Stimulated activated CD8-positive, alpha-beta memory T cell treated with anti-CD3 and anti-CD28 coated beads, Interleukin-7, amount 100 ng/mL, for 4 hours (primary cell): ENCODE measurements around the gene POU3F1.

Experiments
- DNase-seq, 2 donors: peaks; one replicate each; pipeline ENCODE4 v3.0.0-alpha.2; 2020; ENCODE audit warnings: low read depth in 2 of 2

POU3F1 gene

DNA sequence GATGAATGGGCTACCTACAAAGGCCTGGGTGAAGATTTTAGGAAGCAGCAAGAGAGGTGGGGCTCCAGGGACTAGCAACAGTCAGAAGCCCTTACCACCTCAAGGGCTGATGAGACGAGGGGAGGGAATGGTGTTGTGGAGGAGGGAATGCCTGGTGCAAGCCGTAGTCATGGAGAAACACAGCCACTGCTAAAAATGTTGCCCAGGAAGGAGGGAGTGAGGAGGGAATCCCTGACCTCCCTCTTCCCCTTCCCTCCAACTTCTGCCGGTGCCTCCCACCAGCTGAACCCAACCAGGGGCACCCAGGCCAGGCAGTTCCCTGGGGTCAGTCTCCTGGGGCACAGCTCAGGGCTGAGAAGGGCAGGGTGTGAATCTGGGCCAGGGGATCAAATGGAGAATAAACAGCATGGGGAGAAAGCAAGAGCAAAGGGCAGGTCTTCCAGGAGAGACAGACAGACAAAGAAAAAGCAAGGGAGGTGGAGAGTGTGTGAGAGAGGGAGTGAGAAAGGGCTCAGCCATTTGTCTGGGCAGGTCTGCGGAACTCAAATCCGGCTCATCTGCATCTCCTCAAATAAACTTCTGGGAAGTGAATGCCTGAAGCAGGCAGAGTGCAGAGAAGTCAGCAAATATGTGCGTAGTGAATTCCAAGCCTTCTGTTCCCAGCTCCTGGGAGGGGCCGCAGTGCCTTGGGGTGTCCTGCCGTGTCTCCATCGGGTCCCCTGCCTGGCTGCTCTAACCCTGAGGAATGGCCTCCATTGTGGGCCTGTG is 27.1 kb upstream of the POU3F1 start:
- DNase-seq = no peak

DNA sequence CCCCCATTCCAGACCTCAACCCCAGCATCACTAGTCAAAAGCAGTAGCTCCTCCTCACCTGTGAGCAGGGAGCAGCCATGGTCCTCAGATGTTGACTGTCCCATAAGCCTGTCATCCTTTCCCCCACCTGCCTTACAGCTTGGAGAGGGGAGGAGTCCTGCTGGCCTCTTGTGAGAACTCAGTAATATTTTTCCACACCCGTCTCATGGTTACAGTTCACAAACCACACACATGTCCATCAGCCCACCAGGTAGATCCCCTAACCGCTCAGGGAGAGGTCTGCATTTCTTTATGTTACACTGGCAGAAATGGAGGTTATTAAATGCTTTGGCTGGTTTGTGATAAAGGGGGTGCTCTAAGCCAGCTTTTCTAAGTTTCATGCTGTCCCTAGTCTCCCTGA is 26.3 kb upstream of the POU3F1 start:
- DNase-seq = no peak

DNA sequence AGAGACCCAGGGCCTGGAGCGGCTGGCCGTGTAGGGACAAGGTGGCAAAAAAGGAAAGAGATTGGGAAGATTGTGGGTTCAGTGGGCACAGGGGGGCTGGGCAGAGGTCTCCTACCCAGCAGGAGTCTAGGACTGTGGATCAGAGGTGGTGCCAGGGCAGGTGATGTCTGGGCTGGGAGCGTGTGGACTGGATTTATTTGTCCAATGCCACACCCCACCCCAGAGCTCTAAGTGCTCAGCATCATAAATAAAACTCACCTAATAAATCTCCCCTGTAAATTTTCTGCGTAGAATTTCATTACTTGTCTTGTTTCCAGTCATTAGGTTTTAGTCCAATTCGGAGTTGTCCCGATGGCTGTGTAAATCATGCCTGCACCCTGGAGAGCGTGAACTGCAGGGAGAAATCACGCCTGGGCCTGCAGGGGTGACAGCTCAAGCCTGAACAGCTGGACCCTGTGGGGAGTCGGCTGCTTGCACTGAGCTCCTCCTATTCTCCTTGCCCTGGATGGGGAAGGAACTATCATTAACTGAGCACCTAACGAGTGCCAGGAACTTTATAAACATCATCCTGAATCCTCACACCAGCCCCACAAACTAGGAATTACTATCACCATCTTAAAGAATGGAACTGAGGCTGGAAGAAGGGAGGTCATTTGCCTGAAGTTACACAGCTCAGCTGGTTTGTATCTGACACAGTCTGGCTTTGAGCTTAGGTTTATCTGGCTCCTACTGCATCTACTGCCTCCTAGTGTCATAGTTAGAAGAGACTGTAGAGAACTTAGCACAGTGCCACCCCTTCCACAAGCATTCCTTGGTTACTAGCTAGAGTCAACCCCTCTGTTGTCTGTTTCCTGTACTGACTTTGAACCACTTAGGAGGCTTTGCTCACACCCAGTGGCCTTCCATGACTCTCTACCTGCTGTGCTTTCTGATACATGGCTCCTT is 25.0 kb upstream of the POU3F1 start:
- DNase-seq = no peak

GRCh38 chr1:38068980-38069340 is 22.4 kb upstream of the POU3F1 start:
- DNase-seq = no peak

DNA sequence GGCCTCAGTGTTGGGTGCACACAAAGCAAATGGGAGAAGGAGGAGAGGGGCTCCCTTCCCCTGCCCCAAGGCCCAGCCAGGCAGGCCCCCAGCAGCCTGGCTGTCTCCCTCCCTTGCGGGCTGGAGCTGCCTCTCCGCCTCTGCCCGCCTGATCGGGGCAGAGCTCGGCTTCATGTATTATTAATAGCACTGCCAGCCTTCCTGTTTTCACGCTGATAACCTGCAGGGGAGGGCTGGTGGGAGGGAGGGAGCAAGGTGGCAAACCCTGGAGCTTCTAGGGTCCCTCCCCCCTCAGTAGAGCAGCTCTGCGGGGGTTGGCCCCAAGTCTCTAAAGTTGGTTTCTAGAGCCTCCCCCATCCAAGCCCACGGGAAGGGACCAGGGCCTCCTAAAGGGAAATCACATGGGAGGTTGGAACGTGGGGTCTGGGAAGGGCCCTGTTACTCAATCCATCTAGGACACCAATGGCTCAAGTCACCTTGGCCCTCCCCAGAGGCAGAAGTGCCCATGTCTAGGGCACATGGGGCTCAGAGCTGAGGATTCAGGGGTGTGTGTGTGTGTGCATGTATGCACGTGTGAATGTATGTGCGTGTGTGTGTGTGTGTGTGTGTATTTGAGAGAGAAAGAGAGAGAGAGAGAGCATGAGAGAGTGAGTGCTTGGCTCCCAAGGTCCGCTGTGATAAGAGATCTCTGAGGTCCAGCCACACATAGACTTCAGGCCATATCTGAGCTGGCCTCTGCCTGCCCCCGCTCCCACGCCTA is 21.8 kb upstream of the POU3F1 start:
- DNase-seq = no peak

- no peak for DNase-seq
Measured at GRCh38 chr1:38064197-38064903, 17.8 kb upstream of the POU3F1 start.

DNA sequence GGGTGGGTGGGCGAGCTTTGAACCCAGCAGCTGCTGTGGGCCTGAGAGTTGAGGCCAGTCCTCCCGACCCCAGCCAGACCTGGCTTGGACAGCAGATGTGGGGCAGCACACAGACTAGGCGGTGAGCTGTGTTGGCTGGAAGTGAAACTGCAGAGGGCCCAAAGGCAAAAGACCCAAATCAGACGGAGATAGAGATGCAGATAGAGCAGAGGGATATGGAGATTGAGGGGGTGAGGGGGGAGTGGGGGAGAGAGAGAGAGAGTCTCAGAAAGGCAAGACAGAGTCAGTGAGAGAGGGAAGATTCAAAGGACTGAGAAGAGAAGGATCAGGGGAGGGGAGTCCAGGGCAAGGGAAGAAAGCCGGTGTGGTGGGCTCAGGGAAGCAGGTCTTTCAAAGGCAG is 17.0 kb upstream of the POU3F1 start:
- no peak for DNase-seq

DNA sequence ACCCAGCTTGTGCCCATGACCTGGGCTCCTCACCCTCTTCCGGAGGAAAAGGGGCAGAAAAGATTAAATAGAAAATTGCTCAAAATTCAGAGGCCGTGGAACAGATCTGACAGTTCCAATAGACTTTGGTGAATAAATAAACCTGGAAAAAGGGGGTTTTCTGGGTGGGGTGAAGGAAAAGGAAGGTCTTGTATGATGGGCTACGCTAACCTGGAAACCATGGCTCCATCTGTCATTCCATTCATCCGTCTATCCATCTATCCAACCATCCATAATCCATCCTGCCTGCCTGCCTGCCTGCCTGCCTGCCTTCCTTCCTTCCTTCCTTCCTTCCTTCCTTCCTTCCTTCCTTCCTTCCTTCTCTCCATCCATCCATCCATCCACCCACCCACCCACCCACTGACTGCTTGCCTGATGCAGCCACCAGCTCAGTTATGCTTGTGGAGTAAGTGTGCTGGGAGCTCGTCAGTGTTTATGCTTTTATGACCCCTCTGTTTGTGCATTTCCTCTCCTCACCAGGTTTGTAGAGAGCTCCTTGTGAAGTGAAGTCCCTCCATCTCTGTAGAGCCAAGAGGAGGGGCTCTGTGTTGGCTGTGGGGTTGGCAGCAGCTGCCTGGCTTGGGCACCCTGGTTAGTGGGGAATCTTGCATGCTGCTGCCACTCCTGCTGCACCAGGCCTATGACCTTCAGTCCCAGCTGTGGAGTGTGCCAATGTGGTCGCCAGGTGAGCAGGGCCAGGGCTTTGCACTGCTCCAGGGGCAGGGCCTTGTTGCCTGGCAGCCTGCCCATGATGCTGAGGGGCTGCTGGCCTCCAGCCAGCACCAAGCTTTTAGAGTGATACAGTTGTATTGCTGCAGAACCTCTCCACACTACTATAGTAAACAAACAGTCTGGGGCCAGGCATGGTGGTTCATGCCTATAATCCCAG is 16.0 kb upstream of the POU3F1 start:
- no peak for DNase-seq

DNA sequence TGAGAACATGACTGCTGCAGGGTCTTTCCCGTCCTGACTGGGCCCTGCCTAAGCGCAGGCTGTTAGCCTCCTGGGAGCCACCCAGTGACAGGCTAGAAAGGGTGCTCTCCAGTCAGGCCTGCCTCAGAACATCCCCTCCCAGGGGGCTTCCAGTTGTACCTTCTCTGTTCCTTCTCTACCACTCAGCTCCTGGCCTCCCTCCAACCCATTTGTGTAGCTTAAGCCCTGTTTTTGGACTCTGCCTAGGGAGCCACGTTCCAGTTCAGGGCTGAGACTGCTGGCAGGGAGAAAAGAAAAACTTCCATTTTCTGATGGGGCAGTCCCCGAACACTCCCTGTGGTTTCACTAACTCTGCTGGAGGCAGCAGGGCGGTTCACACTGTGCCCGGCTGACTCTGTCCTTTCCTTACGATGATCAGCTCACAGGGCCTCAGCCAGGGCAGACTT is 15.3 kb upstream of the POU3F1 start:
- no peak for DNase-seq

DNA sequence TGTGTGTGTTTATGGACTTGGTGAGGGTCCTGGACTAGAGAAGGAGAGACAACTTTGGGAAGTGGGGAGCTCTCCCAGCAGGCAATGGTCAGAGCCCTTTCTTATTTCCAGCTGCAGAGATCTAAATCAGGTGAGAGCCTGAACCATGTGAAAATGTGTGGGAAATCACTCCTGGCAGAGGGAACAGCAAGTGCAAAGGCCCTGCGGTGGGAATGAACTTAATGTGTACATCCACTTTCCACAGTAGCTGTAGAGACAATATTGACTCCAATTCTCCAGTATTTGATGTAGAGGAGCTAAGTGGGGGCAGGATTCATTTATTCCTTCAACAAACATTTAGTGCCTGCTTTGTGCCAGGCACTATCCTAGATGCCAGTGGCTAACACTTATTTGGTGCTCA is 14.7 kb upstream of the POU3F1 start:
- DNase-seq = no peak

GRCh38 chr1:38060498-38060897 is 13.9 kb upstream of the POU3F1 start:
- DNase-seq = no peak

DNA sequence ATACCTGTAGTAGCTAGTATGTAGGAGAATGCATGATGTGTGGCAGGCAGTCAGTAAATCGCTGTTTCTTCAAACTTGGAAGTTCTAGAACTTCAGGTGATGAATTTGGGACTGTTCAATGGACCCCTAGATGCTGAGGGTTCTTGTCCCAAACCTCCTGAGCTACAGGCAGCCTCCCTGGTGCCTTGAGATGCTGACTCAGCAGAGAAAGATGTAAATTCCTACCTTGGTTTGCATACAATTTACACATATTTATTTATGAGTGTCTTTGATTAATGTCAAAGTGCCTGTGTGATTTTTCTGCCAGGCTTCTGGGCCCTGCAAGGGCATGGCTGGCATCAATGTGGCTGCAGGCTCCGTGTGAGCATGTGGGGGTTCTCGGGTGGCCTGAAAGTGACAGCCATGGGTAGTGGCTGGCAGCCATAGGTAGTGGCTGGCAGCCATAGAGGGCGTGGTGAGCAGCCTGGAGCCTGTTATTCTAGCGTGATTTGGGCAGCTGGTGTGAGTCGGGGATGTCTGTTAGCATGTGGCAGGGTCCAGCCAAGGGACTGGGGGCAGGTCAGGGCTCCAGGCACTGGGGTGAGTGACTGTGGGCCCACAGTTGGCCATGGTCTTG is 13.2 kb upstream of the POU3F1 start:
- DNase-seq = no peak

DNA sequence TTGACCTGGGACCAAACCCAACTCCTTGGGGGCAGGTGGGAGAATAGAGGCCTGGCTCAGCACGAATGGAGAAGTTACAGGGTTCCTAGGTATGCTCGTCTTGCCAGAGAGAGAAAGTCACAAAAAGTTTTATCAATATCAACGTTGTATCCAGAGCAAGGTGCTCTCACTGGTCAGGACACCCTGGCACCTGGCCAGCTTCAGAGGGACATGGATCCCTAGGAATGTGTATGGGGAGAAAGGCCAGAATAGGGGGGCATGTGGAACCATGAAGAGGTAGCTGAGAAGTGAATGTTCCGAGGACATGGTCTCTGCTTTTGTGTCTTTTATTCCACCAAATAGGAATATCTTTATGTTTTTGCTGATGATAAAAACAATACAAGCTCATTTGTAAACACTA is 9.4 kb upstream of the POU3F1 start:
- DNase-seq = no peak

GRCh38 chr1:38055398-38055797 is 8.8 kb upstream of the POU3F1 start:
- no peak for DNase-seq

DNA sequence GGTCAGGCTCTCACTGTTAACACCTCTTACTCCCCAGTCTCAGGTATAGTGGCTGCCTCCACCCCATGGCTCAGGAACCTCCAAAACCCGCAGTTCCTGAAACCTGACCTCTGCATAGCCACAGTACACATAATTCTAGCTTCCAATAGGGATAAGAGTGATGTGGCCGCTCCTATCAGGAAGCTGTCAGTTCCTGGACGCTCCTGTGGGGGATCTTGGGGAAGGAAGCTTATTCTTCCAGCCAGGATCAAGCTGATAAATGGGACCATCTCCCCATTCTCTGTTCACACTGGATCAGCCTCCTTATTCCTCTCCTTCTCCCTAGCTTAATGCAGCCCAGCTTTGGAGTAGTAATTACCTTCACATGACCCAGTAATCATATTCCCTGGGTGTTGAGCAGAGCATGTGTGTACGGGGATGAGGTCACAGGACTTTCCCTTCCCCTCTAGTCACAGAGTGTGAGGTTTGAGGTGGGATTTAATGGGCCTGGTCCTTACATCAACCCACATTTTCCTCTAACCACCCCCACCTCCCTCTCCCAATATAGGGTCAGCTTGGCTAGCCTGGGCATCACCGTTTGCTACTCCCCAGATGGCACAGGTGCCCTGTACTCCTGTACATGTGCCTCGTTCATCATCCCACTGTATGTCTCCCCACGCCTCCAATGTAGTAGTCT is 7.0 kb upstream of the POU3F1 start:
- DNase-seq = no peak

DNA sequence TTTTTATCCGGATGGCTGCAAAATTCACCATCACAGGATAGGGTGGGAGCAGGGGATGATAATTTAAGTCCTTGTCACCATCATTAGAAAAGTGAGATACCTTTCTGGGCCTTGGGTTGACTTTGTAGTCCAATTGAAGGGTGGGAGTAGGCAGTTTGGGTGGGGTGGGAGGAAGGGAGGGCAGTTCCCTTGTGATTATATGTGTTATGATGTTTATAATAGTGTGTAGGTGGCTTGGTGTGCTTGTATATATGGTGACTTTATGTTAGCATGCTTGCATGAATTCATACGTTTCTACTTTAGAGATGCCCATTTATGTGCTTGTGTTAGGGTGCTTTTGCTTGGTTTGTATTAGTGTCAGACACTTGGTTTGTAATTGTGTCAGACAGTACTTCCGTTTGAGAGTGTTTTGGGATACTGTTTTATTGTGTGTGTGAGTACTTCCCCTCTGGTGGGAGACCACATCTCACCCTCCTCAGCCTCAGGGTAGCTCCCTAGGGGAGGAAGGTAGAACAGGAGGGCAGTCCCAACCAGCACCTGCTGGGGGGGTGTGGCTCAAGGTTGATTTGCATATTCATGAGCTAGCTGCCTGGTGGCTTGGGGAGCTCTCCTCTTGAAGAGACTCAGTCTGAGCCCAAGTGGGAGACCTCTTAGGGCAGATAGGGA is 6.3 kb upstream of the POU3F1 start:
- no peak for DNase-seq

- no peak for DNase-seq
Measured at GRCh38 chr1:38051079-38051543, 4.5 kb upstream of the POU3F1 start.

DNA sequence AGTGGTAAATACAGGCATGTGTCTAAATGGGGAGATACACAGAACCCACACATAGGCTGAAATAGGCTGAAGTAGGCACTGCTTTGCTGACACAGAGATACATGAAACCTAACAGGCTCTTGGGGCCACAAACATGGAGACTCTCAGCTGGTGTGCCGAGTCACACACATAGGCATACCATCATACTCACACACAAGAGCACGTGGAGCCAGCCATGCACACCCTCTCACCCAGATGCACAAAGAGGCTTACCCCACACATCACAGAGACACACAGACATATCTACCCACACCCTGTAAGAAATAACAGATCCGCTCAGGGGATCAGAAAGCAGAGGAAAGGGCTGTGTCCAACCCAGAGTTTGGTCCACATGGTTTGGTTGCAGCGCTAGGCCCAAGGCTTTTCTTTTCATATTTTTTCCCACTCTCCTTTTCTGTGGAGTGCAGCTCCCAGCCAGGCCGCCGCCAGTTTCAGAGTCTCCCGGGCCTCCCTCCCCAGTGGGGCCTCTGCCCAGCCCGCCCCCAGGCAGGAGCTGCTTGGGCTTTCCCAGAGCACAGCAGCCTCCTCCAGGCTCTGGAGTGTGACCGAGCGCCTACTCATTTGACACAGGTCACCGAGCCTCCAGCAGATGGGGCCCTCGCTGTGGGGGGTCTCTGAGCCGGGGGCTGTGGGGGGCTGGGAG is 3.9 kb upstream of the POU3F1 start:
- no peak for DNase-seq
